Neutrophil (primary cell): ENCODE results near the gene SPAAR.

Source experiments
- H3K27ac ChIP-seq: fragments of 200-600 bp; sonication (generic); 2 replicates; pipeline ENCODE4 v1.5.1; 2016; ENCODE audit warnings: mild to moderate bottlenecking, moderate library complexity
- H3K27me3 ChIP-seq: fragments of 200-600 bp; sonication (generic); 2 replicates; pipeline ENCODE4 v1.6.0; 2016; ENCODE audit warnings: mild to moderate bottlenecking
- H3K36me3 ChIP-seq: fragments of 200-600 bp; sonication (generic); 2 replicates; pipeline ENCODE4 v1.5.1; 2017
- H3K4me1 ChIP-seq, 2 experiments: fragments of 200-600 bp in 1 of 2; sonication (generic) in 1 of 2; 1 replicate in 1 of 2; 2 replicates in 1 of 2; pipeline versions ENCODE4 v1.5.1 to v1.6.1; 2013 to 2016; ENCODE audit warnings: low read depth in 1 of 2, low read length in 1 of 2, mild to moderate bottlenecking in 1 of 2, moderate library complexity in 1 of 2; ENCODE audit not compliant: control insufficient read depth in 1 of 2, insufficient read depth in 1 of 2
- H3K4me3 ChIP-seq, 2 experiments: fragments of 200-600 bp in 1 of 2; sonication (generic) in 1 of 2; 1 replicate in 1 of 2; 2 replicates in 1 of 2; pipeline ENCODE4 v1.5.1; 2013 to 2016; ENCODE audit warnings: low read depth in 1 of 2, low read length in 1 of 2, mild to moderate bottlenecking in 1 of 2, moderate library complexity in 1 of 2
- H3K9me3 ChIP-seq: fragments of 200-600 bp; sonication (generic); 2 replicates; pipeline ENCODE4 v1.5.1; 2016
- TF ChIP-seq, protein P1 (sequence below): fragments of 200-600 bp; sonication (generic); IDR thresholded peaks from 2 replicates; pipeline ENCODE4 v1.5.1; 2016; ENCODE audit warnings: antibody characterized with exemption

SPAAR gene

DNA sequence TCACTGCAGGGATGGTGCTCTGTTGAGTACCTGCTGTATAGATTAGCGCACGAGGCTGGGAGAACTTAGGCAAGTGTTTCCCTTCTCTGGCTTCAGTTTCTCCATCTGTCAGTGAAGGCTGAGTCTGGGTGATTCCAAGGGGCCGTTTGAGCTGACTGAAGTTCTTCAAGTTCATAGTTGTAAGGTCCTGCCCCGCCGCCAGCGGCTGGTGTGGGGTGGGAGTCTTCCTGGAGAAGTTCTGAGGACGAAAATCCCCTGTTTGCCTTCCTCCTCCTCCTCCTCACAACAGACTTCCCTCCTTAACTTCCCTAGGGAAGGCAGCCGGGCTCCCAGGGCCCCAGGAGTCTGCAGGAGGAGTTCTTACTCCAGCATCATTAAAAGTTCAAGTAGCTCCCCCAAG lies 5.0 kb upstream of the SPAAR start:
- Histone ChIP-seq H3K27me3 (peaks cover 78% of the 10 kb centered on the region), H3K9me3 (no peaks in the 10 kb centered on the region), H3K4me1 (peaks cover 0 to 3% of the 10 kb centered on the region in 2 experiments), H3K27ac (no peak overlapping the region), H3K4me3 (no peak overlapping the region), H3K36me3 (no peaks in the 10 kb centered on the region)
- TF ChIP-seq, protein P1, sequence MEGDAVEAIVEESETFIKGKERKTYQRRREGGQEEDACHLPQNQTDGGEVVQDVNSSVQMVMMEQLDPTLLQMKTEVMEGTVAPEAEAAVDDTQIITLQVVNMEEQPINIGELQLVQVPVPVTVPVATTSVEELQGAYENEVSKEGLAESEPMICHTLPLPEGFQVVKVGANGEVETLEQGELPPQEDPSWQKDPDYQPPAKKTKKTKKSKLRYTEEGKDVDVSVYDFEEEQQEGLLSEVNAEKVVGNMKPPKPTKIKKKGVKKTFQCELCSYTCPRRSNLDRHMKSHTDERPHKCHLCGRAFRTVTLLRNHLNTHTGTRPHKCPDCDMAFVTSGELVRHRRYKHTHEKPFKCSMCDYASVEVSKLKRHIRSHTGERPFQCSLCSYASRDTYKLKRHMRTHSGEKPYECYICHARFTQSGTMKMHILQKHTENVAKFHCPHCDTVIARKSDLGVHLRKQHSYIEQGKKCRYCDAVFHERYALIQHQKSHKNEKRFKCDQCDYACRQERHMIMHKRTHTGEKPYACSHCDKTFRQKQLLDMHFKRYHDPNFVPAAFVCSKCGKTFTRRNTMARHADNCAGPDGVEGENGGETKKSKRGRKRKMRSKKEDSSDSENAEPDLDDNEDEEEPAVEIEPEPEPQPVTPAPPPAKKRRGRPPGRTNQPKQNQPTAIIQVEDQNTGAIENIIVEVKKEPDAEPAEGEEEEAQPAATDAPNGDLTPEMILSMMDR = no peak

DNA sequence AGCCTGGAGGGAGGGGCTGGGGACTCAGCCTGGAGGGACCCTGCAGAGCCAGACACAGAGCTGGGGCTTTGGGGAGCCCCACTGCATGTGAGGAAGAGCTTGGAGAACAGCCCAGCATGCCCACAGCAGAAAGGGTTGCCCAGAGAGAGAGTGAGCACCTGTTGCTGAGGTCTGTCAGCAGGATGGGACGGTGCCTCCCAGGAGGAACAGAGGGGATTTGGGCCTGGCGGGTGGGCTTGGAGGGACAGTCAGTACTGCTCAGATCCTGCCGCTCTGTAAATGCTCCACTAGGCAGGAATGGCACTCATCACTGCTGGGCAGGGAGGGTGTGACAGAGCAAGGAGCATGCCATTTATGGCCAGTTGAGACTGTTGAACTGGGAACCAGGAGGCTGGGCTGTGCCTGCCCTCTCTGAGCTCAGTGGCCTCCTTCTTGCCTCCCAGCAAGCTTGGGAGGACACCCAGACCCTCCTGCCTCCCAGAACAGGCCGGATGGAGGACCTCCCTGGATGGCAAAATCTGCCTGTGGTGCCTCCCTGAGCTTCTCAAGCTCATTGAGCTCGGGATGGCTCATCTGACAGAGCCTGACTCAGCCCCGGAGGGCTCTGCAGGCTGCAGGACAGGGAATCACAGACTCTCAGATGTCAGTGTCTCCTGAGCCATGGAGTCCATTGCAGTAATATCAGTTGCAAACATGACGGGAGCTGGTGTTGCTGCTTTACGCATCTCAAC lies 4.1 kb upstream of the SPAAR start:
- Histone ChIP-seq H3K4me3 (no peak overlapping the region), H3K27me3 (peaks cover 79% of the 10 kb centered on the region), H3K4me1 (peaks cover 0 to 3% of the 10 kb centered on the region in 2 experiments), H3K9me3 (no peaks in the 10 kb centered on the region), H3K36me3 (no peaks in the 10 kb centered on the region), H3K27ac (no peak overlapping the region)
- TF ChIP-seq, protein P1 = no peak

DNA sequence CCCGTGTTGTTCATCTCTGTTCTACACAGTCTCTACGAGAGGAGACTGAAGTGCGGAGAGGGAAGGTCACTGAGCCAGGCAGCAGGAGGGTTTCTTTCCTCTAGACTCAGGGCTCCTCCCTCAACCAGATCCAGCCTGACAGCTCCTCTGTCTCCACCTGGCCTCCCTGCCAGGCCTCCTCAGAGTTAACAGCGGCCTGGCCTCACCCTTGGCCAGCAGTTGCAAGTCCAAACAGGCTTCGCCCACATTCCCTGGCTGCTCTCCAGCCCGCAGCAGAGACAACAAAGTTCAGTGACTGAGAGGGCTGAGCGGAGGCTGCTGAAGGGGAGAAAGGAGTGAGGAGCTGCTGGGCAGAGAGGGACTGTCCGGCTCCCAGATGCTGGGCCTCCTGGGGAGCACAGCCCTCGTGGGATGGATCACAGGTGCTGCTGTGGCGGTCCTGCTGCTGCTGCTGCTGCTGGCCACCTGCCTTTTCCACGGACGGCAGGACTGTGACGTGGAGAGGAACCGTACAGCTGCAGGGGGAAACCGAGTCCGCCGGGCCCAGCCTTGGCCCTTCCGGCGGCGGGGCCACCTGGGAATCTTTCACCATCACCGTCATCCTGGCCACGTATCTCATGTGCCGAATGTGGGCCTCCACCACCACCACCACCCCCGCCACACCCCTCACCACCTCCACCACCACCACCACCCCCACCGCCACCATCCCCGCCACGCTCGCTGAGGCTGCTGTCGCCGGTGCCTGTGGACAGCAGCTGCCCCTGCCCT lies 3.2 kb upstream of the SPAAR start, which contains the start of gene HRCT1:
Gene HRCT1, plus strand, starts transcription at position 291 of the 768 bp plus-strand sequence. Its CDS starts 86 bp downstream, at position 377.
- Histone ChIP-seq H3K4me1 (peaks cover 0 to 3% of the 10 kb centered on the region in 2 experiments), H3K4me3 (no peak within 1 kb of the TSS)

DNA sequence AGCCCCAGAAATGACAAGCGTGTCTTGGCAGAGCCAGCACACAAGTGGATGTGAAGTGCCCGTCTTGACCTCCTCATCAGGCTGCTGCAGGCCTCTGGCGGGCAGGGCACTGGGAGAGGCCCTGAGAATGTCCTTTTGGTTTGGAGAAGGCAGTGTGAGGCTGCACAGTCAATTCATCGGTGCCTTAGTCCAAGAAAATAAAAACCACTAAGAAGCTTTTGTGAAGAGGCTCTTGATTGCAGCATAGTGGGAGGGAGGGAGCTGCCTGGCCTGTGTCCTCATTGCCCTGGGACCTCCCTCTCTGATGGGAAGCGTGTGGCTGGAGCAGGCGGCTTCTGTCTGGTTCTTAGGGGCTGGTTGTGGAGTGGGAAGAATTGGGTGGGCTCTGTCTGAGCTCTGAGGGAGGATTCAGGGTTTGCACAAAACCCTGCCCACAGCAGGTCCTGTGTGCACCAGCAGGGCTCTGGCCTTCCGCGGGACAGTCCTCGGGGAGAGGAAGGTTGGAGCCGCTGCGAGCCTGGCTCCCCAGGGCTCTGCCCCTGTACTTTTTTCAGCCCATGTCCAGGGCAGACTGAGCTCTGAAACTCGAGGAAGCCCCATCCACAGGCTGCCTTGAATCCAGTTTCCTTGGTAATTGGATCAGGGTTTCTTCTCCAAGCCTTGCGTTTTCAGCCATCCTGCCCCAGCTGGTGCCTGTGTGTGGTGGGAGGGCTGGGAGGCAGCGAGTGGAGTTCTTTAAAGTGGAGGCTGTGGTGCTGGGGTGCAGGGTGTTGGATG lies 2.2 kb upstream of the SPAAR start:
- Histone ChIP-seq H3K27ac (no peak overlapping the region), H3K4me3 (no peak overlapping the region), H3K4me1 (peaks cover 0 to 3% of the 10 kb centered on the region in 2 experiments), H3K27me3 (peaks cover 84% of the 10 kb centered on the region), H3K36me3 (no peaks in the 10 kb centered on the region), H3K9me3 (no peaks in the 10 kb centered on the region)
- TF ChIP-seq, protein P1 = no peak

More for the DNA sequence above, 3.2 kb upstream of the SPAAR start, which contains the start of gene HRCT1:
- no peak within 1 kb of the TSS for H3K27ac ChIP-seq
- peaks cover 82% of the 10 kb centered on the region for H3K27me3 ChIP-seq
- H3K9me3 ChIP-seq = no peaks in the 10 kb centered on the region
- no peaks in the 10 kb centered on the region for H3K36me3 ChIP-seq
- TF ChIP-seq, protein P1 = no peak

DNA sequence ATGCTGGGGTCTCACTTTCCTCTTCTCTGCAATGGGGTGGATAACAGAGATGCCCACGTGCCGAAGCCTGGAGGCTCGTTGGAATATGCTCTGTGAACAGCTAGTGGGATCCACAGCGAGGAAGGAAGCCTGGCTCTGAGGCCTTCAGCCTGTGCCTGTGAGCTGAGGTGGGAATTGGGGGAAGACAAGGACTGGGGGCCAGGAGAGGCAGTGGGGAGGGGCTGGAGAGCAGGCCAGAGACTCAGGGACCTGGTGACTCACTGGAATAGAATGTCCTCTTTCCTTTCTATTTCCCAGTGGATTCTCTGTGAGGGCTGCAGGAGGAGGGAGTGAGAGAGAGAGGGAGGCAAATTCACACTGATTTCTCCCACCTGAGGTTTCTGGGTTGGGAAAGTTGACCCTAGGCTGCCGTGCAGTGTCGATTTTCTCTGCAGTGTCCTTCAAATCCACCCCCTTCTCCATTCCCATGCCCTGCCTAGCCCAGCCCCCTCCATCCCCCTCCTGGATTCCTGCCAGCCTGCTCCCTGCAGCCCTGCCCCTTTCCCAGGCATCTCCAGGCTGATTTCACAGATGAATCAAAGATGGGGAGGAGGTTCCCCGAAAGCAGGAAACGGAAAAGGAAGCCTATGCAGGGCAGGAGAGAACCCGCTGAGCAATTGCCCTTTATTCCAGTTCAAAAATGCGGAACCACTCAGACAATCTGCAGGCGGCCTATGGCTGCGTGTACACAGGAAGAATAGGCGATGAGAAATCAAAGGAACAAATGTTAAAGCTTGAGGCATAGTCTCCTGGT lies 1.4 kb upstream of the SPAAR start:
- TF ChIP-seq, protein P1 = no peak
- peaks cover 83% of the 10 kb centered on the region for H3K27me3 ChIP-seq
- H3K36me3 ChIP-seq = no peaks in the 10 kb centered on the region
- peaks cover 0 to 3% of the 10 kb centered on the region in 2 experiments for H3K4me1 ChIP-seq
- no peak overlapping the region for H3K27ac ChIP-seq
- H3K9me3 ChIP-seq = no peaks in the 10 kb centered on the region
- H3K4me3 ChIP-seq = no peak overlapping the region
